ENCODE results near the gene CPPED1.

The CPPED1 gene

GRCh38 chr16:12729448-12729847 lies 74.2 kb downstream of the CPPED1 start:
- FAIRE-seq = no peak

- no peak for FAIRE-seq
These were observed 75.2 kb downstream of the CPPED1 start for GRCh38 chr16:12728469-12728868.

GRCh38 chr16:12724226-12724625 lies 79.5 kb downstream of the CPPED1 start:
- FAIRE-seq = no peak

GRCh38 chr16:12723681-12724080 lies 80.0 kb downstream of the CPPED1 start:
- FAIRE-seq = no peak

GRCh38 chr16:12721841-12722421 lies 81.8 kb downstream of the CPPED1 start:
- no peak for FAIRE-seq

GRCh38 chr16:12719972-12720371 lies 83.7 kb downstream of the CPPED1 start:
- no peak for FAIRE-seq

- no peak for FAIRE-seq
These were observed 87.0 kb downstream of the CPPED1 start for GRCh38 chr16:12716658-12717057.

GRCh38 chr16:12709807-12710206 lies 93.9 kb downstream of the CPPED1 start:
- no peak for FAIRE-seq

- FAIRE-seq = no peak
These were observed 95.4 kb downstream of the CPPED1 start for GRCh38 chr16:12708266-12708665.

- FAIRE-seq = no peak
These were observed 97.1 kb downstream of the CPPED1 start for GRCh38 chr16:12706628-12707027.

GRCh38 chr16:12704492-12705111 lies 99.1 kb downstream of the CPPED1 start:
- FAIRE-seq = no peak

GRCh38 chr16:12703935-12704334 lies 99.8 kb downstream of the CPPED1 start:
- no peak for FAIRE-seq

GRCh38 chr16:12700161-12700560 lies 103.5 kb downstream of the CPPED1 start:
- no peak for FAIRE-seq

GRCh38 chr16:12699161-12699560 lies 104.5 kb downstream of the CPPED1 start:
- FAIRE-seq = no peak

GRCh38 chr16:12697437-12697836 lies 106.2 kb downstream of the CPPED1 start:
- FAIRE-seq = no peak

GRCh38 chr16:12695454-12695853 lies 108.2 kb downstream of the CPPED1 start:
- FAIRE-seq = no peak

- FAIRE-seq = no peak
These were observed 113.7 kb downstream of the CPPED1 start for GRCh38 chr16:12690024-12690423.

GRCh38 chr16:12688951-12689850 lies 114.5 kb downstream of the CPPED1 start:
- no peak for FAIRE-seq

- FAIRE-seq = no peak
These were observed 117.9 kb downstream of the CPPED1 start for GRCh38 chr16:12685806-12686205.

GRCh38 chr16:12682432-12683165 lies 121.1 kb downstream of the CPPED1 start:
- no peak for FAIRE-seq

- FAIRE-seq = no peak
These were observed 122.0 kb downstream of the CPPED1 start for GRCh38 chr16:12681653-12682052.

- FAIRE-seq = no peak
These were observed 123.2 kb downstream of the CPPED1 start for GRCh38 chr16:12680531-12680930.

GRCh38 chr16:12679660-12680272 lies 123.9 kb downstream of the CPPED1 start:
- no peak for FAIRE-seq
